ENCODE data around the gene TRIOBP.
"Not testable (repeated sequence)": the region's sequence is repeated elsewhere in the genome, so short reads cannot be mapped to it uniquely, and the experiment has no call there.

Gene TRIOBP

DNA sequence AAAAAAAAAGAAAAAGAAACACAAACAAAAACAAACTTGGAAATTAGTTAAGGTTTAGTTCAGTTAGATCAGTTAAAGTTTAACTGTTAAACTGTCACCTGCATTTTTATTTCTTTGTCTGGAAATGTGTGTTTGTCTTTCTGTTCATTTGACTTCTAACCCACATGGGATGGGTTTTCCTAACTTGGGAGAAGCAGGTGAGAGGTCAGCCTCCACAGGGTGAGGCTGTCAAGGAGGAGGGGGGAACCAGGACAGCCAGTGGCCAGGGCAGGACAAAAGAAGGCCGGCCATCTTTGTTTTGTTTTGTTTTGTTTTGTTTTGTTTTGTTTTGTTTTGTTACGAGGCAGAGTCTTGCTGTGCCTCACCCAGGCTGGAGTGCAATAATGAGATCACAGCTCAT lies 97.5 kb downstream of the TRIOBP start:
- DNase-seq (ENCODE audit: low read depth): no peak
- no peak overlapping the region for H3K4me3 ChIP-seq (ENCODE audit: low read depth, low read length)

- DNase-seq (ENCODE audit: low read depth): no peak
These were observed 99.2 kb downstream of the TRIOBP start for GRCh38 chr22:37796079-37796478.

DNA sequence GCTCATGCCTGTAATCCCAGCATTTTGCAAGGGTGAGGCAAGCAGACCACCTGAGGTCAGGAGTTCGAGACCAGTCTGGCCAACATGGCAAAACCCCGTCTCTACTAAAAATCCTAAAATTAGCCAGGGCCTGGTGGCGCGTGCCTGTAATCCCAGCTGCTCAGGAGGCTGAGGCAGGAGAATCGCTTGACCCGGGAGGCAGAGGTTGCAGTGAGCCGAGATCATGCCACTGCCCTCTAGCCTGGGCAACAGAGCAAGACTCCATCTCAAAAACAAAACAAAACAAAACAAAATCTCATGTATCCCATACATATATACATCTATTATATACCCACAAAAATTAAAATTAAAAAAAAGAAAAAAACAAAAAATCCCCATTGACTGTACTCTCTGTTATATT lies 100.4 kb downstream of the TRIOBP start:
- H3K4me3 ChIP-seq (ENCODE audit: low read depth, low read length); DNase-seq (ENCODE audit: low read depth): not testable (repeated sequence)

More at GRCh38 chr22:37796079-37796478, 99.2 kb downstream of the TRIOBP start:
- H3K4me3 ChIP-seq (ENCODE audit: low read depth, low read length): no peak overlapping the region

DNA sequence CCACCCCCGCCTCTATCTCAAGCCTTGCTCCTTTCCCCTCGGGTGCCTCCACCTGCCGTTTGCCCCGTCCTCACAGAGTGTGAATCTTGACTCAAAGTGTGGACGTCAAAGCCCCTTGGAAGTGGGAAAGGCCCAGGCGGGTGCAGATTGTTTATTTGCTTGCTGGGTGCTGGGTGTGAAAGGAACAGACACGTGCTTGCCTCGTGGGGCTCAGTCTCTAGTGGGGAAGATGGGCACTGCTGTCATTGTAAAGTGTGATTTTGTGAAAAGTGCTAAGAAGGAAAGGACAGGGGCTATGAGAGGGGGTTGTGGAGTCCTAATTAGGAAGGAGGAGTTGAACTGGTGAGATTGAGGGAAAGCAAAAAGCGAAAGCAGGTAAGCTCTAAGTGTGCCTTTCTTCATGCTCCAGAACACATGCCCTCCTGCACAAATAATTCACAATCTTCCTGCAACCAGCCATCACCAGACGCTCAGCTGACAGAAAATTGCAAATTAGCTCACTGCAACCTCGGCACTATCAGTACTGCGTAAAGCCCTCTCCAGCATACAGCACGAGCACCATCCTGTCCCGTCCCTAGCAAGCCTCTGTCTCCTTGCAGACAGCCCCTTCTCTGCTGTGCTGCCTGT lies 101.1 kb downstream of the TRIOBP start:
- no peak overlapping the region for H3K4me3 ChIP-seq (ENCODE audit: low read depth, low read length)
- DNase-seq (ENCODE audit: low read depth): no peak

DNA sequence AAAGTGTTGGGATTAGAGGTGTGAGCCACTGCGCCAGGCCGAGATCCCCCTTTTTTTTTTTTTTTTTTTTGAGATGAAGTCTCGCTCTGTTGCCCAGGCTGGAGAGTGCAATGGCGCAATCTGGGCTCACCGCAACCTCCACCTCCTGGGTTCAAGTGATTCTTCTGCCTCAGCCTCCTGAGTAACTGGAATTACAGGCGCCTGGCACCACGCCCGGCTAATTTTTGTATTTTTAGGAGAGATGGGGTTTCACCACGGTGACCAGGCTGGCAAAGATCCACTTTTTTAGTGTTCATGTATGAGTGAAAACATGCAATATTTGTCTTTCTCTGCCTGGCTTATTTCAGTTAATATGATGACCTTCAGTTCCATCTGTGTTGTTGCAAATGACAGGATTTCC lies 103.1 kb downstream of the TRIOBP start:
- not testable (repeated sequence) for DNase-seq (ENCODE audit: low read depth); H3K4me3 ChIP-seq (ENCODE audit: low read depth, low read length)

GRCh38 chr22:37801946-37802309 lies 105.1 kb downstream of the TRIOBP start:
- peak overlapping the region; percentile 63 for H3K4me3 ChIP-seq (ENCODE audit: low read depth, low read length)
- DNase-seq (ENCODE audit: low read depth): no peak

DNA sequence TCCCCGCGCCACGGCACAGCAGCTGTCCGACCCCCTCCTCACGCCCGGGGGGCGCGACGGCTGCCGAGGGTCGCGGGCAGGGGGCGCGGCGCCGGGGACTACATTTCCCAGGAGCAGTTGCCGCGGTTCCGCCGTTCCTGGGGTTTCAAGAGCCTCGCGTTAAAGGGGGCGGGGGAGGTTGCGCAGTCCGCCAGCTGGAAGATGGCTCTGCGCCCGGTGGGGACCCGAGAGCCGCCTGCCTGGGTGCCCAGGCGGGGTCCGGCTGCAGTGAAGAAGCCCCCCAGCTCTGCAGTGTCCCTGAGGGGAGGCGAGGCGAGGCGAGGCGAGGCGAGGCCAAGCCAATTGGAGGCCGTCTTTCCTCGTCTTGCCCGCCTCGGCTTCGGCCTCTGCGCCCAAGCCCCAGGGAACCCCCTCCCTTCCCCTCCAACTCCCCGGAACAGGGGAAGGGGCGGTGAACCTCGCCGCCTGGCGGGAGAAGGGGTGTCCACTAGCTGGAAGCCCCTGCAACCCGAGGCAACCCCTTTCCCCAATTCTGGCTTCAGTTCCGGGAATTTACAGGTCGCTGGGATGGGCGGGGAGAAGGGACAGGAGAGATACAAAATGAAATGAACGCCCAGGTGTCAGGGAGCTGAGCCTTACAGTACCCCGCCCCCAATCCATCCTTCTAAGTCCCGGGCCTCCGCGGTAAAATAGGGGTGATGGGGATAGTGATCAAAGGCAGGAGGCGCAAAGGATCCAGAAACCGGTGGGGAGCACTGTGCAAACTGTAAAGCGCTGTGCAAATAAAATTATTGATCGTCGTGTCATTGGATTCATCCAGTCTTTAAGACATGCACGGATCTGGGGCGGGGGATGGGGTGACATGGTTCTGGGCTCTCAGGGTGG lies 105.7 kb downstream of the TRIOBP start:
- H3K4me3 ChIP-seq (ENCODE audit: low read depth, low read length): peak overlapping the region; percentile 63
- DNase-seq (ENCODE audit: low read depth): no peak

GRCh38 chr22:37803195-37803638 lies 106.4 kb downstream of the TRIOBP start:
- H3K4me3 ChIP-seq (ENCODE audit: low read depth, low read length): no peak overlapping the region

GRCh38 chr22:37803639-37804351 lies 106.9 kb downstream of the TRIOBP start:
- DNase-seq (ENCODE audit: low read depth): no peak
- no peak overlapping the region for H3K4me3 ChIP-seq (ENCODE audit: low read depth, low read length)

More at GRCh38 chr22:37803195-37803638, 106.4 kb downstream of the TRIOBP start:
- no peak for DNase-seq (ENCODE audit: low read depth)

- DNase-seq (ENCODE audit: low read depth): no peak
- H3K4me3 ChIP-seq (ENCODE audit: low read depth, low read length): peak overlapping the region; percentile 75
These were observed 107.6 kb downstream of the TRIOBP start for GRCh38 chr22:37804352-37804880.

DNA sequence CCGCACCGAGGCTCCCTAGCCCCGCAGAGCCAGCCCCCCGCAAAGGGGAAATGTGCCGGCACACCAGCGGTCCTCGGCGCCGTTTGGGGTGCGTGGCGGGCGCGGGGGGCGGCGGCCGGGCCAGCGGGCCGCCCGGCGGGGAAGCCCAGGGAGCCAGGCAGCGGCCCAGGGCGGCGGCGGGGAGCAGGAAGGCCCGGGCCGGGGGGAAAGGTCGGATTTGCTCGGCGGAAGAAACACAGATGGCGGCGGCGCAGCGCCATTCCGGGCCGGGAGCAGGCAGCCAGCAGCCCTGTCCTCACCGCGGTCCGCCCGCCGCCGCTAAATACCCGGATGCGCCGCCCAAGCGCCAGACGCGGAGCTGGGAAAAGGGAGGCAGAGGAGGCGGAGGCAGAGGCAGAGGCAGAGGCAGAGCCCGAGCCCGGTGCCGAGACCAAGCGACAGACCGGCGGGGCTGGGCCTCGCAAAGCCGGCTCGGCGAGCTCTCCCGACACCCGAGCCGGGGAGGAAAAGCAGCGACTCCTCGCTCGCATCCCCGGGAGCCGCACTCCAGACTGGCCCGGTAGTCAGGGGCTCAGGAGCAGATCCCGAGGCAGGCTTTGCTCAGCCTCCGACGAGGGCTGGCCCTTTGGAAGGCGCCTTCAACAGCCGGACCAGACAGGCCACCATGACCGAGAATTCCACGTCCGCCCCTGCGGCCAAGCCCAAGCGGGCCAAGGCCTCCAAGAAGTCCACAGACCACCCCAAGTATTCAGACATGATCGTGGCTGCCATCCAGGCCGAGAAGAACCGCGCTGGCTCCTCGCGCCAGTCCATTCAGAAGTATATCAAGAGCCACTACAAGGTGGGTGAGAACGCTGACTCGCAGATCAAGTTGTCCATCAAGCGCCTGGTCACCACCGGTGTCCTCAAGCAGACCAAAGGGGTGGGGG lies 108.3 kb downstream of the TRIOBP start:
- peak overlapping the region; percentile 75 for H3K4me3 ChIP-seq (ENCODE audit: low read depth, low read length)
- no peak for DNase-seq (ENCODE audit: low read depth)

DNA sequence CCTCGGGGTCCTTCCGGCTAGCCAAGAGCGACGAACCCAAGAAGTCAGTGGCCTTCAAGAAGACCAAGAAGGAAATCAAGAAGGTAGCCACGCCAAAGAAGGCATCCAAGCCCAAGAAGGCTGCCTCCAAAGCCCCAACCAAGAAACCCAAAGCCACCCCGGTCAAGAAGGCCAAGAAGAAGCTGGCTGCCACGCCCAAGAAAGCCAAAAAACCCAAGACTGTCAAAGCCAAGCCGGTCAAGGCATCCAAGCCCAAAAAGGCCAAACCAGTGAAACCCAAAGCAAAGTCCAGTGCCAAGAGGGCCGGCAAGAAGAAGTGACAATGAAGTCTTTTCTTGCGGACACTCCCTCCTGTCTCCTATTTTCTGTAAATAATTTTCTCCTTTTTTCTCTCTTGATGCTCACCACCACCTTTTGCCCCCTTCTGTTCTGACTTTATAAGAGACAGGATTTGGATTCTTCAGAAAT lies 109.0 kb downstream of the TRIOBP start:
- H3K4me3 ChIP-seq (ENCODE audit: low read depth, low read length): peak overlapping the region; percentile 75
- DNase-seq (ENCODE audit: low read depth): no peak

DNA sequence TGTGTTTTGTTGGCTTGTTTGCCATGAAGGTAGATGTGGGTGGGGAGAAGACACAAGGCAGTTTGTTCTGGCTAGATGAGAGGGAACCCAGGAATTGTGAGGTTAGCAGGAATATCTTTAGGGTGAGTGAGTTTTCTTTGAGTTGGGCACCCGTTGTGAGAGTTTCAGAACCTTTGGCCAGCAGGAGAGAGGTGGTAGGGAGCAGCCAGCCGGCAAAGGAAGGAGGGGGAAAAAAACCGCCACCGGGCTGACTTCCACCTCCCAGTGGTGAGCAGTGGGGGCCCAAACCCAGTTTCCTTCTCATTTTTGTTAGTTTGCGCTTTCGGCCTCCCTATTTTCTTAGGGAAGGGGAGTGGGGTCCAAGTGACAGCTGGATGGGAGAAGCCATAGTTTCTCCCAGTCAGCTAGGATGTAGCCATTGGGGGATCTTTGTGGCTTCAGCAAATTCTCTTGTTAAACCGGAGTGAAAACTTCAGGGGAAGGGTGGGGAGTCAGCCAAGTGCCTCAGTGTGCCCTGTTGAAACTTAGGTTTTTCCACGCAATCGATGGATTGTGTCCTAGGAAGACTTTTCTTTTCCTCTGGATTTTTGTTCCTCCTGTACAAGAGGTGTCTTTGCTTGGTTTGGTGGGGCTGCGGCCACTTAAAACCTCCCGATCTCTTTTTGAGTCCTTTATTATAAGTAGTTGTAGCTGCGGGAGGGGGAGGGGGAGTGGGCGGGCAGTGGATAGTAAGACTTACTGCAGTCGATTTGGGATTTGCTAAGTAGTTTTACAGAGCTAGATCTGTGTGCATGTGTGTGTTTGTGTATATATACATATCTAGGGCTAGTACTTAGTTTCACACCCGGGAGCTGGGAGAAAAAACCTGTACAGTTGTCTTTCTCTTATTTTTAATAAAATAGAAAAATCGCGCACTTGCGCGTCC lies 109.8 kb downstream of the TRIOBP start:
- DNase-seq (ENCODE audit: low read depth): no peak

DNA sequence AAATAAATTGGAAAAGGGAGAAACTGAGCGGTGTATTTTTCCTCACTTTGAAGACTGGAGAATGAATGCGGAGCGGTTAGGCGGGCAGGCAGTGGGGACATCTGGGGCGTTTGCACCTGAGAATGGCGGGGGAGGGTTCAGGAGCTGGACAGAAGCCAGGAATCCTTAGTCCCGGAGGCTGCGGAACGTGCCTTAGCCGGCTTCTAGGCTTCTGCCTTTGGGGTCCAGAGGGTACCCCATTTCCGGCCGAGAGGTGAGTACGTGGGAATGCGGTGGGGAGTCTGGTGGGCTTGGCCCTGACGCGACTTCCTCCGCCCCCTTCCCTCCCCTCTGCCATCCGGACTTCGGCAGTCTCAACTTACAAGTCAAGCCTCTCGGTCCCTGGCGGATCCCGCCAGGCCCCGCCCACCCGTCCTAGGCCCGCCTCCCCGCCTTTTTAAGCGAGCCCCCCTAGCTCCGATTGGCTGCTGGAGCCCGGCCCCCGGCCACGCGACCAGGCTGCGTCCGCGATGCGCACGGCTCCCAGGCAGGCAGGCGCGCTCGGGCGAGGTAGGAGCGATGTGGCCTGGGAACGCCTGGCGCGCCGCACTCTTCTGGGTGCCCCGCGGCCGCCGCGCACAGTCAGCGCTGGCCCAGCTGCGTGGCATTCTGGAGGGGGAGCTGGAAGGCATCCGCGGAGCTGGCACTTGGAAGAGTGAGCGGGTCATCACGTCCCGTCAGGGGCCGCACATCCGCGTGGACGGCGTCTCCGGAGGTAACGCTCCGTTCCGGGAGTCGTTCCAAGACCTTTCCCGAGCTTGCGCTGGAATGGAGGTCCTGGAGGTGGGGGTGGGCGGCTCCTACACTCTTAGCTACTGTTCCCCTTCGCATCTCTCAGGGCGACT lies 110.8 kb downstream of the TRIOBP start, which contains the start of gene GCAT:
GCAT (plus strand) TSS at position 525 of the 884 bp plus-strand sequence; CDS start at position 559, 34 bp downstream.
- peak; percentile 90 for DNase-seq (ENCODE audit: low read depth)

More for the DNA sequence above, 109.8 kb downstream of the TRIOBP start:
- H3K4me3 ChIP-seq (ENCODE audit: low read depth, low read length): peak overlapping the region; percentile 75

GRCh38 chr22:37808294-37808657 lies 111.4 kb downstream of the TRIOBP start:
- DNase-seq (ENCODE audit: low read depth): no peak
- peak overlapping the region; percentile 75 for H3K4me3 ChIP-seq (ENCODE audit: low read depth, low read length)

More for the DNA sequence above, 110.8 kb downstream of the TRIOBP start, which contains the start of gene GCAT:
- H3K4me3 ChIP-seq (ENCODE audit: low read depth, low read length): peak within 1 kb of the TSS; percentile 75

DNA sequence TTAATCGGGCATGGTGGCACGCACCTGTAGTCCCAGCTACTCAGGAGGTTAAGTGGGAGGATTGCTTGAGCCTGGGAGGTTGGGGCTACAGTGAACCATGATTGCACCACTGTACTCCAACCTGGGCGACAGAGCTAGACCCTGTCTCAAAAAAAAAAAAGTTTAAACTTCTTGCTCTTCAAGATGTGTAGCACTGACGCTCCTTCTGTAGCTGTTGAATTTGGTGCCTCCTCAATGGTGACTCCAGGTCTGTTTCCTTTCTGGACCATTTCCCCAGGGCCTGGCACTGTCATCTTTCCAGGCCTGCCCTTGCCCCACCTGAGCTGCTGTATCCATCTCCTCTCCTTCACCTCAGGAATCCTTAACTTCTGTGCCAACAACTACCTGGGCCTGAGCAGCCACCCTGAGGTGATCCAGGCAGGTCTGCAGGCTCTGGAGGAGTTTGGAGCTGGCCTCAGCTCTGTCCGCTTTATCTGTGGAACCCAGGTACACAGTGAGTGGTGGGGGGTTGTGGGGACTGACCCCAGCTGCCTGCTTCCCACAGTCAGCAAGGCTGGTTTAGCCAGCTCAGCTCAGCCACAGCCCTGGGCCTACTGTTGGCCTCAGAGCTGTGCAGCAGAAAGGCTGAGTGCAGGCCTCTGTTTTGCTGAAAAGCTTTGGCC lies 113.0 kb downstream of the TRIOBP start:
- no peak for DNase-seq (ENCODE audit: low read depth)
- H3K4me3 ChIP-seq (ENCODE audit: low read depth, low read length): no peak overlapping the region

All from skeletal muscle cell (primary cell).